Activated CD4-positive, alpha-beta memory T cell treated with anti-CD3 and anti-CD28 coated beads, Interleukin-2, amount 10 ng/mL, durations not matched to agents 7 days and 5 days (primary cell): ENCODE data around the gene STRA6. TPM values are rescaled to one million over a fixed set of nuclear protein-coding genes. Genes with fewer than 3 reads are reported as not detected.

Experiments
- CTCF ChIA-PET: fragments of 350-600 bp; sonication (Branson Sonifier 250); formaldehyde crosslinking; loops from one replicate; lab custom pipeline; 2021; ENCODE audit warnings: antibody characterized with exemption, inconsistent platforms; lab: Charles Lee
- POLR2A ChIA-PET: fragments of 350-600 bp; sonication (Branson Sonifier 250); formaldehyde crosslinking; loops from one replicate; lab custom pipeline; 2021; ENCODE audit warnings: antibody characterized with exemption; lab: Charles Lee
- DNase-seq: peaks from one replicate; pipeline ENCODE4 v3.0.0-alpha.2; 2020
- H3K27ac Mint-ChIP-seq: one replicate; pipeline ENCODE4 v1.8.0; 2021; ENCODE audit warnings: mild to moderate bottlenecking, mixed read lengths
- H3K27me3 Mint-ChIP-seq: one replicate; pipeline ENCODE4 v1.8.0; 2021; ENCODE audit warnings: mixed read lengths
- H3K36me3 Mint-ChIP-seq: one replicate; pipeline ENCODE4 v1.8.0; 2021; ENCODE audit warnings: low read depth, mixed read lengths
- H3K4me1 Mint-ChIP-seq: one replicate; pipeline ENCODE4 v1.8.0; 2021; ENCODE audit warnings: mixed read lengths
- H3K4me3 Mint-ChIP-seq: one replicate; pipeline ENCODE4 v1.8.0; 2021; ENCODE audit warnings: mild to moderate bottlenecking, mixed read lengths
- H3K9me3 Mint-ChIP-seq: one replicate; pipeline ENCODE4 v1.8.0; 2021; ENCODE audit warnings: mixed read lengths
- total RNA-seq, 2 experiments: library from RNA; stranded (reverse); gene quantifications; one replicate each; pipeline ENCODE4 v1.2.3, GENCODE V29; 2021

Gene STRA6
- total RNA-seq, 2 experiments from 2014 or later, result not detected

DNA sequence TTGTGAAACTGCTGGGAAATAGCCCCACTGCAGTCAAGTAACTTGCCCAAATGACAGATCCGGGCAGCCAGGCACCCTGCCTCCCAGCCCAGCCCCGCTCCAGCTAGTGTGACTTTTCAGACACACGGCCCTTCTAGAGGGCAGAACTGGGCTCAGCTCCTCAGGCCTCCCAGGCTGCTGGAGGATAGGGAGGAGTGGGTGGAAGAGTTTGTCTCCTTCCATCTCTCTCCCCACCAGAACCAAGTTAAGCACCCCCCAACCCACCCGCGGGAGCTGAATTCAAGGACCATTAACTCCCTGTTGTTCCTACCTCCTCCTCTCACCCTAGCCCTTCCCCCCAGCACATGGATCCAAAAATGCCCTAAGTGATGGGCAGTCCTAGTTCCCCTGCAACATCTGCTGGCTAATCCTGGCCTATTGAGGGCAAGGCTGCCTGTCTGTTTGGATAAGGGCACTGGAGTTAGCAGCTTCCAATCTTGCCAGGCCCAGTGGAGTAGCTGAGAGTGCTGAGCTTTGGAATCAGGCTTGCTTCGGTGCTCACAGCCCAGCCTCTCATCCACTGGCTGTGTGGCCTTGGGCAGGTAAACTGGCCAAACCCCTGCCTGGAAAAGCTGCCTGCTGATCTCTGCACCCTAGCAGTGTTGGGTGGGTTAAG, 36.6 kb upstream of the STRA6 start:
- Mint-ChIP-seq H3K9me3 (no peaks in the 10 kb centered on the region), H3K27ac (no peak overlapping the region), H3K36me3 (no peaks in the 10 kb centered on the region), H3K27me3 (peaks cover 14% of the 10 kb centered on the region), H3K4me1 (no peaks in the 10 kb centered on the region), H3K4me3 (no peak overlapping the region)
- POLR2A ChIA-PET, result no interaction called here
- DNase-seq, result no peak
- CTCF ChIA-PET, result interaction anchor here (1.8 kb wide), 1 partner anchor 83 kb away, joined by 3 read pairs; no protein-coding TSS in a partner anchor

- no peak for DNase-seq
- Mint-ChIP-seq H3K4me1 (no peaks in the 10 kb centered on the region), H3K36me3 (no peaks in the 10 kb centered on the region), H3K4me3 (no peak within 1 kb of the TSS), H3K27ac (no peak within 1 kb of the TSS), H3K9me3 (no peaks in the 10 kb centered on the region), H3K27me3 (peaks cover 6% of the 10 kb centered on the region)
- ChIA-PET POLR2A (no interaction called here), CTCF (no interaction called here)
Observed at GRCh38 chr15:74235962-74236361, 33.4 kb upstream of the STRA6 start, which contains the start of gene CCDC33. TSS of gene CCDC33 (plus strand) at chr15:74236326. CDS start at chr15:74236720, 394 bp downstream.

GRCh38 chr15:74234598-74234875, 31.9 kb upstream of the STRA6 start:
- H3K4me3 Mint-ChIP-seq, result no peak overlapping the region
- ChIA-PET POLR2A (no interaction called here), CTCF (interaction anchor here (0.6 kb wide), 1 partner anchor 109 kb away, joined by 3 read pairs; no protein-coding TSS in a partner anchor)
- no peak overlapping the region for H3K27ac Mint-ChIP-seq
- no peaks in the 10 kb centered on the region for H3K4me1 Mint-ChIP-seq
- H3K9me3 Mint-ChIP-seq, result no peaks in the 10 kb centered on the region
- no peaks in the 10 kb centered on the region for H3K36me3 Mint-ChIP-seq
- DNase-seq, result no peak
- H3K27me3 Mint-ChIP-seq, result peaks cover 6% of the 10 kb centered on the region

GRCh38 chr15:74233851-74234597, 31.4 kb upstream of the STRA6 start:
- no peak overlapping the region for H3K27ac Mint-ChIP-seq
- H3K4me1 Mint-ChIP-seq, result no peaks in the 10 kb centered on the region

DNA sequence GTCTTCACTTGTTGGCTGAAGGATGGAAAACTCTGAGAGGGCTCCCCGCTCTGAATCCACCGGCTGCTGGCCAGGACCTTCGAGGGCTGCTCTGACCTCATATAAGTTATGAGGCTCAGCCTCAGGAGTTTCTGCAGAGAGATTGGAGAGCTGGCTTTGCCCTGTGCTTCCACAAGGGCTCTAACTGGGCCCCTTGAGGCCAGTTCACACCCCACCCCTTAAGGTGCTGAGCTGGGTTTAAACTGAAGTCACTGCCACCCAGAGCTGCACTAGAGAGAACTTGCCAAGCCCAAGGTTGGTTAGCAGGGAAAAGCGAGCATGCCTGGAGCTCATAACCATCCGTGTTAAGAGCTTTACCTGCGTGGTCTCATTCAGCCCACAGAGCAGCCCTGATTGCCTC, 30.8 kb upstream of the STRA6 start:
- peaks cover 8% of the 10 kb centered on the region for H3K27me3 Mint-ChIP-seq
- no peak overlapping the region for H3K27ac Mint-ChIP-seq
- H3K36me3 Mint-ChIP-seq, result no peaks in the 10 kb centered on the region
- DNase-seq, result no peak
- no peak overlapping the region for H3K4me3 Mint-ChIP-seq
- H3K4me1 Mint-ChIP-seq, result no peaks in the 10 kb centered on the region
- CTCF ChIA-PET, result no interaction called here
- POLR2A ChIA-PET, result no interaction called here
- no peaks in the 10 kb centered on the region for H3K9me3 Mint-ChIP-seq

More at GRCh38 chr15:74233851-74234597, 31.4 kb upstream of the STRA6 start:
- Mint-ChIP-seq H3K9me3 (no peaks in the 10 kb centered on the region), H3K27me3 (peaks cover 8% of the 10 kb centered on the region), H3K36me3 (no peaks in the 10 kb centered on the region), H3K4me3 (no peak overlapping the region)
- ChIA-PET CTCF (interaction anchor here (0.6 kb wide), 1 partner anchor 108 kb away, joined by 3 read pairs; no protein-coding TSS in a partner anchor), POLR2A (no interaction called here)
- no peak for DNase-seq

DNA sequence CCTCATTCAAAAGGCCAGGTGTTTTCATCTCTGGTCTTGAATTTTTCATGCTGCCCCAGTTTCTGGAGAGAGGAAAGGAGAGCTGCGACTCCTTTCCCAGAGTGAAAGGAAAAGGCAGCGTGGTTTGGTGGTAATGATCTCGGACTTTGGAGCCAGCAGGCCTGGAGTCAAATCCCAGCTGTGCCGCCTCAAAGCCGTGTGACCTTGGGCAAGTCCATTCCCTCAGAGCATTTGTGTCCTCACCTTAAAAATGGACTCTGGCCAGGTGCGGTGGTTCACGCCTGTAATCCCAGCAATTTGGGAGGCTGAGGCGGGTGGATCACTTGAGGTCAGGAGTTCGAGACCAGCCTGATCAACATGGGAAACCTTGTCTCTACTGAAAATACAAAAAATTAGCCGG, 28.9 kb upstream of the STRA6 start:
- H3K4me3 Mint-ChIP-seq, result no peak overlapping the region
- H3K36me3 Mint-ChIP-seq, result no peaks in the 10 kb centered on the region
- no peaks in the 10 kb centered on the region for H3K4me1 Mint-ChIP-seq
- ChIA-PET POLR2A (no interaction called here), CTCF (no interaction called here)
- H3K27ac Mint-ChIP-seq, result no peak overlapping the region
- peaks cover 9% of the 10 kb centered on the region for H3K27me3 Mint-ChIP-seq
- H3K9me3 Mint-ChIP-seq, result no peaks in the 10 kb centered on the region
- DNase-seq, result no peak

GRCh38 chr15:74229686-74230085, 27.1 kb upstream of the STRA6 start:
- no peaks in the 10 kb centered on the region for H3K36me3 Mint-ChIP-seq
- no peak overlapping the region for H3K4me3 Mint-ChIP-seq
- ChIA-PET POLR2A (no interaction called here), CTCF (no interaction called here)
- no peak overlapping the region for H3K27ac Mint-ChIP-seq
- H3K4me1 Mint-ChIP-seq, result no peaks in the 10 kb centered on the region
- H3K27me3 Mint-ChIP-seq, result peaks cover 9% of the 10 kb centered on the region
- DNase-seq, result no peak
- no peaks in the 10 kb centered on the region for H3K9me3 Mint-ChIP-seq

DNA sequence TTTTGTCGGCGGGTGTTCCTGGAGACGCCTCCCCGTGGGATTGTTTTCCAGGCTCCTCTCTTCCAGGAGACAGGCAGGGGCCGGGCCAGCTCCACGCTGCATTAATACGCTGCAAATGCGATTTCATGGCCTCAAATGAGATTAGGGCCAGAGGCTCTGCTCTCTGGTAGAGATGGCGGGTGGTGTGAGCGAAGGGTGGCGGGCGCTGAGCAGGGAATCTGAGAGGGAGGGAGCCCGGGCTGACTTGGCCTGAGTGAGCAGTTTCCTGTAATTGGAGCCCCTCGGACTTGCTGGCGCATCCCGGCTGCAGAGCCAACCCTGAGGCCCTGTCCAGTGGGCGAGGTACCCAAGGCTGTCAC, 26.1 kb upstream of the STRA6 start:
- no peaks in the 10 kb centered on the region for H3K9me3 Mint-ChIP-seq
- no peak for DNase-seq
- no peaks in the 10 kb centered on the region for H3K36me3 Mint-ChIP-seq
- H3K4me1 Mint-ChIP-seq, result no peaks in the 10 kb centered on the region
- CTCF ChIA-PET, result no interaction called here
- H3K27me3 Mint-ChIP-seq, result peaks cover 15% of the 10 kb centered on the region
- no peak overlapping the region for H3K27ac Mint-ChIP-seq
- POLR2A ChIA-PET, result no interaction called here
- no peak overlapping the region for H3K4me3 Mint-ChIP-seq

GRCh38 chr15:74227968-74228722, 25.6 kb upstream of the STRA6 start:
- CTCF ChIA-PET, result no interaction called here
- H3K36me3 Mint-ChIP-seq, result no peaks in the 10 kb centered on the region
- H3K27me3 Mint-ChIP-seq, result peaks cover 19% of the 10 kb centered on the region
- POLR2A ChIA-PET, result no interaction called here
- H3K4me3 Mint-ChIP-seq, result no peak overlapping the region
- H3K4me1 Mint-ChIP-seq, result no peaks in the 10 kb centered on the region
- H3K27ac Mint-ChIP-seq, result no peak overlapping the region
- no peaks in the 10 kb centered on the region for H3K9me3 Mint-ChIP-seq
- DNase-seq, result no peak

DNA sequence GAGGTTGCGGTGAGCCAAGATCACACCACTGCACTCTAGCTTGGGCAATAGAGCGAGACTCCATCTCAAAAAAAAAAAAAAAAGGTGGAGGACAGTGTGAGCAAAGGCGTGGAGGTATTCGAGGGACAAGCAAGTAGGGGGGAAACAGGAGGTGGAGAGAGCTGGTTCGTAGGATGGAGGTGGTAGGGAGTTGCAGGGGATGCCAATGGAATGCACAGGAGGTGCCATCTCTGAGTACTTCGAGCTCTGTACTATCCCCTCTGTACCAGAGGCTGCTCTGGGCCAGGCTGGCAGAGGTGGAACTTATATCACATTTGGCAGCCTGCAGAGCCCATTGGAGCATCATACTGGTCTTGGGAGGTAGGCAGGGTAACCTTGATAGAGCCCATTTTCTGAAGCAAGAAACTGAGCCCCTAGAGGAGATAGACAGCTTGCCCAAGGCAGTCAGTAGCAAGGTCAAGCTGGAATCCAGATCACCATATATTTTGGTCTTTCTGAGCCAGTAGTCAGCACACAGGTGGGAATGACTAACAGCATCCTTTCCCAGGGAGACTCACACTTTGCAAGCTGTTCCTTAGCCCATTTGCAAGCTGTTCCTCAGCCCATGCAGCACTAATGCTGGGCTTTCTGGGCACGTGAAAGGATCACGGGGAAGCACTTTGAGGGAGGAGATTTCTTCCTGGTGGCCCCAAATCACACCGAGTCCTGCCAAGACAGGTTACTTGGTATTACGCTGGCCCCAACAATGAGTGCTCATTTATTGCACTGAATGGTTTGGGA, 24.4 kb upstream of the STRA6 start:
- DNase-seq, result no peak
- Mint-ChIP-seq H3K36me3 (no peaks in the 10 kb centered on the region), H3K4me3 (no peak overlapping the region), H3K9me3 (no peaks in the 10 kb centered on the region), H3K27me3 (peaks cover 22% of the 10 kb centered on the region), H3K4me1 (no peaks in the 10 kb centered on the region), H3K27ac (no peak overlapping the region)
- ChIA-PET CTCF (interaction anchor here (0.6 kb wide), 1 partner anchor 73 kb away, joined by 3 read pairs; no protein-coding TSS in a partner anchor), POLR2A (no interaction called here)

DNA sequence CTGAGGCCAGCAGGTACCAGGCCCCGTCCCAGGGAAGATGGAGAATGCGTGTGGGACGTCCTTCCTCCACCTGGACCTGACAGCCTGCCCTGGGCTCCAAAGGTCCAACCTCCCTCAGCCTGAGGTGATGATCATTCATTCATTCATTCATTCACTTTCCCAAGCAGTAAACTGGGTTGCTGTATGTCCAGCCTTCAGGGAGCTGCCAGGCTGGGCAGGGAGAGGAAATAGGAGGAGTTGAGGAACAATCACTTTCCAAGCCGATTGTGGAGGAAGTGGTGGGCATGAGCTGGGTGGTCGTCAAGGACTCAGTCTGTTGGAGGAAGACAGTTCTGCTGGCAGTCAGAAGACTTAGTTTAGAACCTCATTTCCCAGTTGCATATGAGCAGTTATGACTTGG, 23.3 kb upstream of the STRA6 start:
- Mint-ChIP-seq H3K9me3 (no peaks in the 10 kb centered on the region), H3K27ac (no peak overlapping the region), H3K4me1 (no peaks in the 10 kb centered on the region), H3K36me3 (no peaks in the 10 kb centered on the region), H3K27me3 (peaks cover 22% of the 10 kb centered on the region), H3K4me3 (no peak overlapping the region)
- DNase-seq, result no peak
- CTCF ChIA-PET, result no interaction called here
- POLR2A ChIA-PET, result no interaction called here

DNA sequence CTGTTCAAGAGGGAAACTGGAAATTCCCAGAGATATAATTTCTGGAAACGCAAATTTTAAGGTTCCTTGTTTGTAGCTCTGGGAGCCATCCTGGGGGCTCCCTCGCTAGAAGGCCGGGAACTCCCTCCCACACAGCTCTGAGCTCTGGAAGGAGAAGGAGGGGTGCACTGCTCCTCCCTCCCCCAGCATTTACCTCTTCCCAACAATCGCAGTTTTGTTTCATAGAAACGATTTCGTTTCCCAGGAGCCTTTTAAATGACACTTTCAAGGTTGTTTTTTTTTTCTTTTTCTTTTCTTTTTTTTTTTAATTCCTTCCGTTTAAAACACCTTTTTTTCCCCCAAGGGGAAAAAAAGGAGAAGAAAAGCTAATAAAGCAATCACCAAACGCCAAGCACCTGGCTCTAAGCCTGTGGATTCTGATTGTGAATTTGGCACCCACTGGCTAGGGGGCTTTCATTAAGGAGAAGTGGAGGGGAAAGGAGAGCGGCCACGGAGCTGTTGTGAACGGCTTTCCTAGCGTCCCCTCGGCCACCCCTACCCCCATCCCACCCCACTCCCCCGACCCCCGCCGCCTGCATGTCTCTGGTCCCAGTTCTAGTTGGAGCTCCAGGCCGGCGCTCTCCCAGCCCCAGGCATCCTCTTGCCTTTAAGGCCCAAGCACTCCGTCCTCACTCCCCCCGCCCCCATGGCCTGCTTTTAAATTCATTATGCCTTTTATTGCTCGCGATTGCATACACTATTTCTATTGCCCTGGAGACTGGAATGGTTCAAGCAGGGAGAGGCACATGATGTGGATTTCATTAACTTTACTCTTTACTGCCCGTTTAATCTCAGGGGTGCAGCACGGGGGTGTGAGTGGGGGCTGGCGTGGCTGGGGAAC, 19.9 kb upstream of the STRA6 start:
- POLR2A ChIA-PET, result no interaction called here
- Mint-ChIP-seq H3K36me3 (no peaks in the 10 kb centered on the region), H3K4me1 (no peaks in the 10 kb centered on the region), H3K4me3 (no peak overlapping the region), H3K9me3 (no peaks in the 10 kb centered on the region), H3K27ac (no peak overlapping the region), H3K27me3 (peaks cover 24% of the 10 kb centered on the region)
- CTCF ChIA-PET, result no interaction called here
- DNase-seq, result no peak
